ENCODE measurements around the gene IHH. TPM values are rescaled to one million over a fixed set of nuclear protein-coding genes. Genes with fewer than 3 reads are reported as not detected.

Gene IHH
- polyA plus RNA-seq, 3 donors, result not detected

GRCh38 chr2:219072741-219073250, 12.1 kb upstream of the IHH start:
- DNase-seq, result no peak
- Histone ChIP-seq H3K27me3 (ENCODE audit: control insufficient read depth in 2 of 2, insufficient read depth in 2 of 2, low read length in 2 of 2) (no peaks in the 10 kb centered on the region), H3K4me3 (replicated peaks in 1 of 3; ENCODE audit: low read depth in 2 of 3, low read length in 3 of 3) (no peak overlapping the region), H3K4me1 (ENCODE audit: control insufficient read depth in 1 of 2, insufficient read depth in 2 of 2, low read length in 2 of 2) (peaks cover 16 to 17% of the 10 kb centered on the region in 2 donors), H3K36me3 (replicated peaks in 1 of 2; ENCODE audit: control insufficient read depth in 1 of 2, insufficient read depth in 2 of 2, low read length in 2 of 2) (peaks cover 0 to 25% of the 10 kb centered on the region in 2 donors), H2AFZ (ENCODE audit: insufficient read depth, low read depth, low read length, poor library complexity, severe bottlenecking) (no peak overlapping the region), H3K27ac (ENCODE audit: low read depth in 1 of 2, low read length in 2 of 2) (no peak overlapping the region), H3K79me2 (ENCODE audit: insufficient read depth, low read length) (no peaks in the 10 kb centered on the region), H3K9me3 (replicated peaks in 1 of 2; ENCODE audit: control insufficient read depth in 1 of 2, insufficient read depth in 1 of 2, low read length in 2 of 2) (no peaks in the 10 kb centered on the region), H3K9ac (ENCODE audit: insufficient read depth, low read length, poor library complexity, severe bottlenecking) (no peak overlapping the region), H4K20me1 (ENCODE audit: insufficient read depth, low read length) (no peaks in the 10 kb centered on the region), H3K4me2 (replicated peaks; ENCODE audit: extremely low read depth, low read length, poor library complexity, severe bottlenecking) (no peak overlapping the region)
- H3K9me3 Mint-ChIP-seq, result no peaks in the 10 kb centered on the region
- H3K36me3 Mint-ChIP-seq, result peaks cover 29 to 33% of the 10 kb centered on the region in 2 donors
- WGBS (ENCODE audit: insufficient coverage), result no CpG with 5 or more reads among the region's 9 CpGs
- TF ChIP-seq CTCF (IDR thresholded peaks at IDR 0.05), result no peak
- intact Hi-C loops (cut with micrococcal nuclease), result no loop called here
- peaks cover 2 to 7% (median 7%) of the 10 kb centered on the region in 3 donors for H3K27me3 Mint-ChIP-seq (ENCODE audit: low read depth in 3 of 3)
- no peak overlapping the region for H3K27ac Mint-ChIP-seq
- peaks cover 18% of the 10 kb centered on the region for H3K4me1 Mint-ChIP-seq
- no peak overlapping the region for H3K4me3 Mint-ChIP-seq

- Mint-ChIP-seq H3K36me3 (peaks cover 19 to 22% of the 10 kb centered on the region in 2 donors), H3K4me3 (no peak overlapping the region), H3K9me3 (no peaks in the 10 kb centered on the region), H3K27me3 (ENCODE audit: low read depth in 3 of 3) (peaks cover 3 to 16% (median 14%) of the 10 kb centered on the region in 3 donors), H3K4me1 (peaks cover 7% of the 10 kb centered on the region), H3K27ac (no peak overlapping the region)
- WGBS (ENCODE audit: insufficient coverage), result 84% methylated on average over 3 of the region's 6 CpGs
- Histone ChIP-seq H3K4me1 (ENCODE audit: control insufficient read depth in 1 of 2, insufficient read depth in 2 of 2, low read length in 2 of 2) (peaks cover 7 to 8% of the 10 kb centered on the region in 2 donors), H3K4me3 (replicated peaks in 1 of 3; ENCODE audit: low read depth in 2 of 3, low read length in 3 of 3) (no peak overlapping the region), H3K27ac (ENCODE audit: low read depth in 1 of 2, low read length in 2 of 2) (no peak overlapping the region), H2AFZ (ENCODE audit: insufficient read depth, low read depth, low read length, poor library complexity, severe bottlenecking) (no peak overlapping the region), H4K20me1 (ENCODE audit: insufficient read depth, low read length) (no peaks in the 10 kb centered on the region), H3K4me2 (replicated peaks; ENCODE audit: extremely low read depth, low read length, poor library complexity, severe bottlenecking) (no peak overlapping the region), H3K9me3 (replicated peaks in 1 of 2; ENCODE audit: control insufficient read depth in 1 of 2, insufficient read depth in 1 of 2, low read length in 2 of 2) (no peaks in the 10 kb centered on the region), H3K27me3 (ENCODE audit: control insufficient read depth in 2 of 2, insufficient read depth in 2 of 2, low read length in 2 of 2) (peaks cover 3% of the 10 kb centered on the region in 2 donors), H3K9ac (ENCODE audit: insufficient read depth, low read length, poor library complexity, severe bottlenecking) (no peak overlapping the region), H3K36me3 (replicated peaks in 1 of 2; ENCODE audit: control insufficient read depth in 1 of 2, insufficient read depth in 2 of 2, low read length in 2 of 2) (peaks cover 0 to 12% of the 10 kb centered on the region in 2 donors), H3K79me2 (ENCODE audit: insufficient read depth, low read length) (no peaks in the 10 kb centered on the region)
- DNase-seq, result no peak
- no peak for TF ChIP-seq CTCF (IDR thresholded peaks at IDR 0.05)
- intact Hi-C loops (cut with micrococcal nuclease), result no loop called here
Measured at GRCh38 chr2:219071131-219071816, 10.6 kb upstream of the IHH start.

Data from CD14-positive monocyte (primary cell).